C4-2B (cell line): ENCODE results near the gene TCF4.

ENCODE experiments used
- H3K27ac ChIP-seq: fragments of 450-650 bp; 2 replicates; pipeline ENCODE4 v1.5.1; 2017
- ZFX ChIP-seq: fragments of 450-650 bp; IDR thresholded peaks from 2 replicates; pipeline ENCODE4 v1.6.1; 2017
- TF ChIP-seq, protein P1 (sequence below): fragments of 450-650 bp; conservative IDR thresholded peaks from 2 replicates; pipeline ENCODE4 v1.5.1; 2017; ENCODE audit warnings: mild to moderate bottlenecking

The TCF4 gene

DNA sequence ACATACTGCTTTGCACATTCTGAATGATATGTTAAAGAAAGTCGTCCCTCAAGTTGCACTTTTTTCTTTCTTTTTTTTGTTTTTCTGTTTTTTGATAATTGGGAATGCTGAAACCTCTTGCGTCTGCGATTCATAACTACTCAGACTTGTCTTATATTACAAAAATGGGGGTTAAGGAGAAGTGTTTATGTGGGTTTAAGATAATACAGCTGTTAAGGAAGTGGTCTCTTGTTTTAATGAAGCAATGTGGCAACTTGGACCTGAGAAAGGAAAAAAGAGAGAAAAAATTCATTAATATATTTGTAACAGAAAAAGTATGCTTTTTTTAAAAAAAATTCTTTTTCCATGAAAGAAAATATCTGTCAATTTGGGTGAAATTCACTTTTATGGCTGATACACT lies 360.2 kb downstream of the TCF4 start:
- TF ChIP-seq, protein P1, sequence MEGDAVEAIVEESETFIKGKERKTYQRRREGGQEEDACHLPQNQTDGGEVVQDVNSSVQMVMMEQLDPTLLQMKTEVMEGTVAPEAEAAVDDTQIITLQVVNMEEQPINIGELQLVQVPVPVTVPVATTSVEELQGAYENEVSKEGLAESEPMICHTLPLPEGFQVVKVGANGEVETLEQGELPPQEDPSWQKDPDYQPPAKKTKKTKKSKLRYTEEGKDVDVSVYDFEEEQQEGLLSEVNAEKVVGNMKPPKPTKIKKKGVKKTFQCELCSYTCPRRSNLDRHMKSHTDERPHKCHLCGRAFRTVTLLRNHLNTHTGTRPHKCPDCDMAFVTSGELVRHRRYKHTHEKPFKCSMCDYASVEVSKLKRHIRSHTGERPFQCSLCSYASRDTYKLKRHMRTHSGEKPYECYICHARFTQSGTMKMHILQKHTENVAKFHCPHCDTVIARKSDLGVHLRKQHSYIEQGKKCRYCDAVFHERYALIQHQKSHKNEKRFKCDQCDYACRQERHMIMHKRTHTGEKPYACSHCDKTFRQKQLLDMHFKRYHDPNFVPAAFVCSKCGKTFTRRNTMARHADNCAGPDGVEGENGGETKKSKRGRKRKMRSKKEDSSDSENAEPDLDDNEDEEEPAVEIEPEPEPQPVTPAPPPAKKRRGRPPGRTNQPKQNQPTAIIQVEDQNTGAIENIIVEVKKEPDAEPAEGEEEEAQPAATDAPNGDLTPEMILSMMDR = no peak
- no peak for TF ChIP-seq ZFX
- no peak overlapping the region for H3K27ac ChIP-seq

DNA sequence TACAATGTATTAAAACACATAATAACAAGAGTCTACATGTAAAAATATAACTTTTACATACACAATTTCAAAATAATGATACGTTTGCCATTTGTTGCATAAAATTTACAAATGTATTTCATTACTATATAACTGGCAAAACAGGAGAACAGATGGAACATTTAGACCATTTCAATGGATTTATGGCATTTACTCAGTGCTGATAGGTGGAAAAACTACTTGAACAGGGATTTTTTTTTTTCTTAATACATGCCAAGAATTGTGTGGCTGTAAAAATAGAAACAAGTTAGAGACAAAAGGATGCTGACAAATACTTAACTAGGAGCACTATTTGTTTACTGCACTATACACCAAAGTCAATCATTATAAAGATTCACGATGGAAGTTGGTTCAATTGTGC lies 361.9 kb downstream of the TCF4 start:
- TF ChIP-seq, protein P1 = no peak
- TF ChIP-seq ZFX = no peak
- H3K27ac ChIP-seq = no peak overlapping the region

DNA sequence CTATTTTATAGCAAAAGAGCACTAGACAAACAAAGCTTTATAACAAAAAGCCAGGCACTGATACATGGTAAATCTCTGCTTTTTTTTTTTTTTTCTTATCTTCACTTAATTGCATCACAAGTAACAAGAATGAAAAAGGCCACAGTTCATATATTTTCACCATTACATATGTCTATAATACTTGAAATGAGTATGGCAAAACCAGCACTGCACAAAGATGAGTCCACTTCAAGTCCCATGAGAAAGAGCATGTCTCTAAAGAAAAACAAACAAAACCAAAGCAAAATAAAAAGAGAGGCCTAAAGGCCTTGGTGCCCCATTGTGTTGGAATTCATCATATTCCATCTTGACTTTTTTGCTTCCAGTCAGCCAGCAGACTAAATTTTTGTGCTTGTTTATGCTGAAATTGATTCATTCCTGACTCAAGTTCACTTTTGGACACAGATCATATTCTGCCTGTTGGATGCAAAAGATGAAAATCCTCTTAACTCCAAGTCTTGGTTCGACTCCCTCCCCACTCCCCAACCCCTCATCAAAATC lies 363.8 kb downstream of the TCF4 start:
- no peak overlapping the region for H3K27ac ChIP-seq
- TF ChIP-seq, protein P1 = no peak
- no peak for TF ChIP-seq ZFX

DNA sequence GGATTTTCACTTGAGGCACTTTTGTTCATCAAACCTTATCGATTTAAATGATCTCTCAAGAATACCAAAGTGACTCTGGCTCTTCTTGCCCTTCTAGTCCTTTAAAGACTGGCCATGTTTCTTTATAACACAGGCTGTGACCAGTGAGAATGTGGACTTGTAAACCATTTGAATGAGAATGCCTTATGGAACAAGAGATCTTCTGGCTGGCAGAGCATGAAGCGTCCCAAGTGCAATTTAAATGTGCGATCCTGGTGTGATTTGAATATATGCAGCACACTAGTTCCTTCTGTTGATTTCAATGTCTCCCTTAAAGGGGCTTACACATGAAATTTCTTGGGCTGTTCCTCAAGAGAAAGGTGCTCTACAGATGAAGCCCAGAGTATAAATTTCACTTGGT lies 366.4 kb downstream of the TCF4 start:
- H3K27ac ChIP-seq = no peak overlapping the region
- TF ChIP-seq, protein P1 = no peak
- no peak for TF ChIP-seq ZFX

DNA sequence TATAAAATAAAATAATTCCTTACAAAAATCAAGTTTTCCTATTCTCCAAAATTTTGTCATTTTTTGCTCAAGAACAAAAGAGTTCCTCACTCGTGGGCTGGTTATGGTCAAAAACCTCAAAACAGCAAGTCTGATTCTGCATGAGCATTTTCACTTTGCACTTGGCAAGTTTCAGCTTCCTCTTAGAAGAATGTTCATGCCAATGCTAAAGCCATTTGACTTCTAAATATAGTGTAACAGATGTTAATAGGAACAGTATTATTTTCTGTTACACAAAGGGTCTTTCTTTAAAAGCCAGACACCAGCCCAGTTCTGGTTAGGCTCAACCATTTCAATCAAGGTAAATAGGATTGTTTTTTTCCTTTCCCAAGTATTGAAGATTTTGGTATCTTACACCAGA lies 367.5 kb downstream of the TCF4 start:
- no peak overlapping the region for H3K27ac ChIP-seq
- TF ChIP-seq, protein P1 = no peak
- no peak for TF ChIP-seq ZFX

DNA sequence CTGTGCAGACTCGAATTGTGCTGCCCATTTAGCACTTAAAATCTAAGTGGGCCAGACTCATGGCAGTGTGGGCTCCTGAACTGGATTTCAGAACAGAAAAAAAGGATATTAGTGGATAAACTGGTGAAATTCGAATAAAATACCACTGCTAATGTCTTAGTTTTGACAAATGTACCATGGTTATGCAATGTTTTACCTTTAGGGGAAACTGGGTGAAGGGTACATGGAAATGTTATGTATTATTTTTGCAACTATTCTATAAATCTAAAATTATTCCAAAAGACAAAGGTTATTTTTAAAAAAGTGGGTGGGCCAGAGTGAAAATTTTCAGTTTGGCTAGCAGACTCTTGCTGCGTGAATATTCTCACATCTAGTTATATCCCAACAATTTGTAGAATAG lies 368.2 kb downstream of the TCF4 start:
- no peak for TF ChIP-seq ZFX
- TF ChIP-seq, protein P1 = no peak
- H3K27ac ChIP-seq = no peak overlapping the region

DNA sequence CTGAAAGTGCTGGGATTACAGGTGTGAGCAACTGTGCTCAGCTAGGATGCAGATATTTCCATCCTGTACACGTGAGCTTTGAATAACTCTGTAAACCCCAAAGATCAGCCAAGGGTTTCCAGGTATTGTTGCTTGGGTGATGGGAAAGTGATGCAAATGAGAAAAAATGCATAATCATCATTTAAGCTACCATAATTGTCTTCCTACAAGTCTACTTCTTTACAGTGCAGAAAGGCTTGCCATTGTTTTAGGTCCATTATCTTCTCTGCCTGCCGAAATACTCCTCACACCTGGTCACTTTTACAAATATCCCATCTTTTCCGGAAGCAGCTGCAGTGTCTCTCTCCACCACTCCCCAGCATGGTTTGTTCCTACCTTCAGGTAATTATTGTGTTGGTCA lies 368.9 kb downstream of the TCF4 start:
- H3K27ac ChIP-seq = no peak overlapping the region
- TF ChIP-seq, protein P1 = no peak
- no peak for TF ChIP-seq ZFX
